H1 (cell line): ENCODE results near the gene P3H1. TPM values are rescaled to one million over a fixed set of nuclear protein-coding genes. Genes with fewer than 3 reads are reported as not detected.

Source experiments
- BCL11A ChIP-seq, 2 experiments: IDR thresholded peaks; one replicate each; pipeline ENCODE4 v1.6.1; 2011; ENCODE audit warnings: low read depth in 2 of 2, low read length in 2 of 2, mild to moderate bottlenecking in 2 of 2
- CBX8 ChIP-seq: fragments of 300-800, 300-1000 bp; sonication (generic); IDR thresholded peaks from 2 replicates; pipeline ENCODE4 v1.7.1; 2016; ENCODE audit warnings: low read depth, low read length, borderline replicate concordance
- FOSL1 ChIP-seq: IDR thresholded peaks from 2 replicates; pipeline ENCODE4 v1.6.1; 2011; ENCODE audit warnings: mild to moderate bottlenecking, low read depth, low read length, moderate library complexity; ENCODE audit not compliant: insufficient read depth
- POLR2A ChIP-seq, 2 experiments: IDR thresholded peaks; 1 replicate in 1 of 2; 2 replicates in 1 of 2; pipeline ENCODE4 v1.6.1; 2011; ENCODE audit warnings: low read depth in 2 of 2, low read length in 2 of 2, mild to moderate bottlenecking in 2 of 2; ENCODE audit errors: control extremely low read depth in 1 of 2
- TAF7 ChIP-seq: optimal IDR thresholded peaks from 2 replicates; pipeline ENCODE3; 2011; ENCODE audit warnings: low read depth, mild to moderate bottlenecking, inconsistent platforms, low read length, moderate library complexity, borderline replicate concordance
- YY1 ChIP-seq: IDR thresholded peaks from 2 replicates; pipeline ENCODE4 v1.6.1; 2011; ENCODE audit warnings: low read depth, mild to moderate bottlenecking, low read length
- polyA plus RNA-seq, 7 experiments: library from polyadenylated mRNA; depleted of rRNA in 3 of 7; stranded (reverse) in 5 of 7; unstranded in 2 of 7; fragments of >200 nt in 5 of 7; fragments of 200-250 nt in 2 of 7; gene quantifications; 1 replicate in 5 of 7; 2 replicates in 1 of 7; 4 replicates in 1 of 7; pipeline versions ENCODE4 v1.2.1 to v1.2.3, GENCODE V29; 2011 to 2013; ENCODE audit warnings: missing spikeins in 2 of 7, mixed read lengths in 2 of 7
- total RNA-seq: library from RNA; stranded (reverse); fragmentation: NEBNext Ultra II Directional; extraction: Animal tissue kit (Norgen Biotek cat#: 25700); gene quantifications from 2 replicates; pipeline ENCODE4 v1.2.1, GENCODE V29; 2021
- TF ChIP-seq, protein P1 (sequence below): fragments of 300-600 bp; sonication (generic); IDR thresholded peaks from 2 replicates; pipeline ENCODE4 v1.7.1; 2012; ENCODE audit warnings: low read length, moderate library complexity, mild to moderate bottlenecking, inconsistent platforms; ENCODE audit not compliant: insufficient replicate concordance
- TF ChIP-seq, protein P2 (sequence below): IDR thresholded peaks from 2 replicates; pipeline ENCODE4 v1.6.1; 2012; ENCODE audit warnings: inconsistent platforms
- TF ChIP-seq, protein P3 (sequence below), 3 experiments: IDR thresholded peaks; 1 replicate in 2 of 3; 2 replicates in 1 of 3; pipeline versions ENCODE4 v1.5.1 to v1.6.1; 2011; ENCODE audit warnings: low read length in 3 of 3, mild to moderate bottlenecking in 3 of 3, inconsistent platforms in 2 of 3, low read depth in 1 of 3, moderate library complexity in 1 of 3; ENCODE audit not compliant: insufficient read depth in 1 of 3; ENCODE audit errors: control extremely low read depth in 1 of 3

The P3H1 gene
- total and polyA plus RNA-seq, 2 of the 8 experiments (the other 6 are each of a cell fraction or from before 2014, with no cell fraction given) = 58.4 to 87.5 TPM

DNA sequence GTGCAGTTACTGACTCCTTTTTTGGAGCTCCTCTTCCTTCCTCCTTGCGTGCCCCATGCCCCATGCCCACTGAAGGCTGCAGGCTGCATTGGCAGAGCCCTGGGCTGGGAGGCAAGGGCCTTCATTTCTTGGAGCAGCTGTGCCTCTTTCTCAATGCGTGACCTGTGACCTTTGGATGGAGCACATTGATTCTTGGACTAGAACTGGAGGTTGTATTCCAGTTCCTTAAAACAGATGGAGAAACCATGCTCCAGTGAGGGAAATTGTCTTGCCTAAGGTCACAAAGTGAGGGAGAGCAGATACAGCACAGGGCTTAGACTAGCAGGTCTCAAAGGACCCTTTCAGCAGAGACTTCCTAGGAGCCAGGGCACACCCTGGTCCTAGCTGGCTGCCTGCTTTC is 27.0 kb upstream of the P3H1 start (continued):
- TF ChIP-seq, protein P1, sequence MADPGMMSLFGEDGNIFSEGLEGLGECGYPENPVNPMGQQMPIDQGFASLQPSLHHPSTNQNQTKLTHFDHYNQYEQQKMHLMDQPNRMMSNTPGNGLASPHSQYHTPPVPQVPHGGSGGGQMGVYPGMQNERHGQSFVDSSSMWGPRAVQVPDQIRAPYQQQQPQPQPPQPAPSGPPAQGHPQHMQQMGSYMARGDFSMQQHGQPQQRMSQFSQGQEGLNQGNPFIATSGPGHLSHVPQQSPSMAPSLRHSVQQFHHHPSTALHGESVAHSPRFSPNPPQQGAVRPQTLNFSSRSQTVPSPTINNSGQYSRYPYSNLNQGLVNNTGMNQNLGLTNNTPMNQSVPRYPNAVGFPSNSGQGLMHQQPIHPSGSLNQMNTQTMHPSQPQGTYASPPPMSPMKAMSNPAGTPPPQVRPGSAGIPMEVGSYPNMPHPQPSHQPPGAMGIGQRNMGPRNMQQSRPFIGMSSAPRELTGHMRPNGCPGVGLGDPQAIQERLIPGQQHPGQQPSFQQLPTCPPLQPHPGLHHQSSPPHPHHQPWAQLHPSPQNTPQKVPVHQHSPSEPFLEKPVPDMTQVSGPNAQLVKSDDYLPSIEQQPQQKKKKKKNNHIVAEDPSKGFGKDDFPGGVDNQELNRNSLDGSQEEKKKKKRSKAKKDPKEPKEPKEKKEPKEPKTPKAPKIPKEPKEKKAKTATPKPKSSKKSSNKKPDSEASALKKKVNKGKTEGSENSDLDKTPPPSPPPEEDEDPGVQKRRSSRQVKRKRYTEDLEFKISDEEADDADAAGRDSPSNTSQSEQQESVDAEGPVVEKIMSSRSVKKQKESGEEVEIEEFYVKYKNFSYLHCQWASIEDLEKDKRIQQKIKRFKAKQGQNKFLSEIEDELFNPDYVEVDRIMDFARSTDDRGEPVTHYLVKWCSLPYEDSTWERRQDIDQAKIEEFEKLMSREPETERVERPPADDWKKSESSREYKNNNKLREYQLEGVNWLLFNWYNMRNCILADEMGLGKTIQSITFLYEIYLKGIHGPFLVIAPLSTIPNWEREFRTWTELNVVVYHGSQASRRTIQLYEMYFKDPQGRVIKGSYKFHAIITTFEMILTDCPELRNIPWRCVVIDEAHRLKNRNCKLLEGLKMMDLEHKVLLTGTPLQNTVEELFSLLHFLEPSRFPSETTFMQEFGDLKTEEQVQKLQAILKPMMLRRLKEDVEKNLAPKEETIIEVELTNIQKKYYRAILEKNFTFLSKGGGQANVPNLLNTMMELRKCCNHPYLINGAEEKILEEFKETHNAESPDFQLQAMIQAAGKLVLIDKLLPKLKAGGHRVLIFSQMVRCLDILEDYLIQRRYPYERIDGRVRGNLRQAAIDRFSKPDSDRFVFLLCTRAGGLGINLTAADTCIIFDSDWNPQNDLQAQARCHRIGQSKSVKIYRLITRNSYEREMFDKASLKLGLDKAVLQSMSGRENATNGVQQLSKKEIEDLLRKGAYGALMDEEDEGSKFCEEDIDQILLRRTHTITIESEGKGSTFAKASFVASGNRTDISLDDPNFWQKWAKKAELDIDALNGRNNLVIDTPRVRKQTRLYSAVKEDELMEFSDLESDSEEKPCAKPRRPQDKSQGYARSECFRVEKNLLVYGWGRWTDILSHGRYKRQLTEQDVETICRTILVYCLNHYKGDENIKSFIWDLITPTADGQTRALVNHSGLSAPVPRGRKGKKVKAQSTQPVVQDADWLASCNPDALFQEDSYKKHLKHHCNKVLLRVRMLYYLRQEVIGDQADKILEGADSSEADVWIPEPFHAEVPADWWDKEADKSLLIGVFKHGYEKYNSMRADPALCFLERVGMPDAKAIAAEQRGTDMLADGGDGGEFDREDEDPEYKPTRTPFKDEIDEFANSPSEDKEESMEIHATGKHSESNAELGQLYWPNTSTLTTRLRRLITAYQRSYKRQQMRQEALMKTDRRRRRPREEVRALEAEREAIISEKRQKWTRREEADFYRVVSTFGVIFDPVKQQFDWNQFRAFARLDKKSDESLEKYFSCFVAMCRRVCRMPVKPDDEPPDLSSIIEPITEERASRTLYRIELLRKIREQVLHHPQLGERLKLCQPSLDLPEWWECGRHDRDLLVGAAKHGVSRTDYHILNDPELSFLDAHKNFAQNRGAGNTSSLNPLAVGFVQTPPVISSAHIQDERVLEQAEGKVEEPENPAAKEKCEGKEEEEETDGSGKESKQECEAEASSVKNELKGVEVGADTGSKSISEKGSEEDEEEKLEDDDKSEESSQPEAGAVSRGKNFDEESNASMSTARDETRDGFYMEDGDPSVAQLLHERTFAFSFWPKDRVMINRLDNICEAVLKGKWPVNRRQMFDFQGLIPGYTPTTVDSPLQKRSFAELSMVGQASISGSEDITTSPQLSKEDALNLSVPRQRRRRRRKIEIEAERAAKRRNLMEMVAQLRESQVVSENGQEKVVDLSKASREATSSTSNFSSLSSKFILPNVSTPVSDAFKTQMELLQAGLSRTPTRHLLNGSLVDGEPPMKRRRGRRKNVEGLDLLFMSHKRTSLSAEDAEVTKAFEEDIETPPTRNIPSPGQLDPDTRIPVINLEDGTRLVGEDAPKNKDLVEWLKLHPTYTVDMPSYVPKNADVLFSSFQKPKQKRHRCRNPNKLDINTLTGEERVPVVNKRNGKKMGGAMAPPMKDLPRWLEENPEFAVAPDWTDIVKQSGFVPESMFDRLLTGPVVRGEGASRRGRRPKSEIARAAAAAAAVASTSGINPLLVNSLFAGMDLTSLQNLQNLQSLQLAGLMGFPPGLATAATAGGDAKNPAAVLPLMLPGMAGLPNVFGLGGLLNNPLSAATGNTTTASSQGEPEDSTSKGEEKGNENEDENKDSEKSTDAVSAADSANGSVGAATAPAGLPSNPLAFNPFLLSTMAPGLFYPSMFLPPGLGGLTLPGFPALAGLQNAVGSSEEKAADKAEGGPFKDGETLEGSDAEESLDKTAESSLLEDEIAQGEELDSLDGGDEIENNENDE = no peak
- TF ChIP-seq BCL11A (IDR thresholded peaks at IDR 0.05; ENCODE audit: low read depth in 2 of 2, low read length in 2 of 2) = no peak
- TF ChIP-seq CBX8 = no peak
- TF ChIP-seq, protein P2, sequence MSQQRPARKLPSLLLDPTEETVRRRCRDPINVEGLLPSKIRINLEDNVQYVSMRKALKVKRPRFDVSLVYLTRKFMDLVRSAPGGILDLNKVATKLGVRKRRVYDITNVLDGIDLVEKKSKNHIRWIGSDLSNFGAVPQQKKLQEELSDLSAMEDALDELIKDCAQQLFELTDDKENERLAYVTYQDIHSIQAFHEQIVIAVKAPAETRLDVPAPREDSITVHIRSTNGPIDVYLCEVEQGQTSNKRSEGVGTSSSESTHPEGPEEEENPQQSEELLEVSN = no peak
- no peak for TF ChIP-seq FOSL1
- TF ChIP-seq POLR2A (IDR thresholded peaks at IDR 0.05; ENCODE audit: control extremely low read depth in 1 of 2, low read depth in 2 of 2, low read length in 2 of 2) = no peak
- TF ChIP-seq TAF7 = no peak
- TF ChIP-seq YY1 = no peak
- TF ChIP-seq, protein P3, sequence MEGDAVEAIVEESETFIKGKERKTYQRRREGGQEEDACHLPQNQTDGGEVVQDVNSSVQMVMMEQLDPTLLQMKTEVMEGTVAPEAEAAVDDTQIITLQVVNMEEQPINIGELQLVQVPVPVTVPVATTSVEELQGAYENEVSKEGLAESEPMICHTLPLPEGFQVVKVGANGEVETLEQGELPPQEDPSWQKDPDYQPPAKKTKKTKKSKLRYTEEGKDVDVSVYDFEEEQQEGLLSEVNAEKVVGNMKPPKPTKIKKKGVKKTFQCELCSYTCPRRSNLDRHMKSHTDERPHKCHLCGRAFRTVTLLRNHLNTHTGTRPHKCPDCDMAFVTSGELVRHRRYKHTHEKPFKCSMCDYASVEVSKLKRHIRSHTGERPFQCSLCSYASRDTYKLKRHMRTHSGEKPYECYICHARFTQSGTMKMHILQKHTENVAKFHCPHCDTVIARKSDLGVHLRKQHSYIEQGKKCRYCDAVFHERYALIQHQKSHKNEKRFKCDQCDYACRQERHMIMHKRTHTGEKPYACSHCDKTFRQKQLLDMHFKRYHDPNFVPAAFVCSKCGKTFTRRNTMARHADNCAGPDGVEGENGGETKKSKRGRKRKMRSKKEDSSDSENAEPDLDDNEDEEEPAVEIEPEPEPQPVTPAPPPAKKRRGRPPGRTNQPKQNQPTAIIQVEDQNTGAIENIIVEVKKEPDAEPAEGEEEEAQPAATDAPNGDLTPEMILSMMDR (IDR thresholded peaks at IDR 0.05; ENCODE audit: control extremely low read depth in 1 of 3, insufficient read depth in 1 of 3, low read depth in 1 of 3, low read length in 3 of 3) = no peak
